K562 (cell line): Measurements from ENCODE around the gene DTNBP1. TPM values are rescaled to one million over a fixed set of nuclear protein-coding genes. Genes with fewer than 3 reads are reported as not detected.

ENCODE experiments used
- ATAC-seq: fragments of 200-7000 bp; cut with Tn5 transposase; 3 replicates; pipeline ENCODE4 v1.9.1; 2020; ENCODE audit warnings: moderate library complexity
- BruUV-seq: library from RNA; stranded (reverse); fragments of 400-500 nt; replicated peaks from 2 replicates; lab custom pipeline; 2021; lab: Mats Ljungman, UMichigan
- CTCF ChIA-PET: fragments of 300-600 bp; formaldehyde crosslinking; extraction: SDS; loops from one replicate; lab custom pipeline; 2021; ENCODE audit warnings: low intra/inter-chr PET ratio; lab: Yijun Ruan, JAX
- POLR2A ChIA-PET: fragments of 300-600, 350-650 bp; sonication (Branson Sonifier 250); formaldehyde crosslinking; extraction: SDS; loops from one replicate; lab custom pipeline; 2021; ENCODE audit warnings: antibody characterized with exemption, inconsistent platforms; lab: Yijun Ruan, JAX
- DNase-seq, 4 experiments: peaks; one replicate each; pipeline versions ENCODE4 v3.0.0 to v3.0.0-alpha.2; 2011 to 2018; ENCODE audit warnings: low spot score in 3 of 4, mixed read lengths in 3 of 4; ENCODE audit errors: extremely low read depth in 1 of 4
- FAIRE-seq: peaks from 2 replicates; lab custom pipeline; 2011; peaks lifted over from hg19 to GRCh38; lab: Jason Lieb, UNC
- H2AFZ ChIP-seq: 2 replicates; pipeline ENCODE4 v1.6.0; 2011; ENCODE audit warnings: low read depth, low read length, control low read depth, inconsistent platforms
- H3K27ac ChIP-seq: fragments of 200-600 bp; 3 replicates; pipeline ENCODE4 v1.8.0; 2011; ENCODE audit warnings: low read depth, mild to moderate bottlenecking, control low read depth, inconsistent platforms, low read length, moderate library complexity, mixed read lengths; ENCODE audit errors: extremely low read depth
- H3K27me3 ChIP-seq, 2 experiments: fragments of 300-600 bp in 1 of 2; 2 replicates in 1 of 2; 3 replicates in 1 of 2; pipeline versions ENCODE4 v1.6.0 to v1.8.0; 2011; ENCODE audit warnings: inconsistent platforms in 2 of 2, low read length in 2 of 2, mild to moderate bottlenecking in 1 of 2, mixed read lengths in 1 of 2, moderate library complexity in 1 of 2; ENCODE audit not compliant: control insufficient read depth in 2 of 2, insufficient read depth in 2 of 2
- H3K36me3 ChIP-seq: fragments of 300-600 bp; 3 replicates; pipeline ENCODE4 v1.8.0; 2011; ENCODE audit warnings: mild to moderate bottlenecking, low read length, inconsistent platforms; ENCODE audit not compliant: control insufficient read depth, insufficient read depth
- H3K4me1 ChIP-seq, 2 experiments: fragments of 200-600 bp in 1 of 2; replicated peaks in 1 of 2; 2 replicates in 1 of 2; 3 replicates in 1 of 2; pipeline versions ENCODE4 v1.5.1 to v1.8.0; 2011; ENCODE audit warnings: inconsistent platforms in 2 of 2, low read length in 2 of 2, mild to moderate bottlenecking in 1 of 2, mixed read lengths in 1 of 2, moderate library complexity in 1 of 2; ENCODE audit not compliant: control insufficient read depth in 2 of 2, insufficient read depth in 2 of 2
- H3K4me2 ChIP-seq: 2 replicates; pipeline ENCODE4 v1.6.1; 2011; ENCODE audit warnings: low read length, control low read depth, inconsistent platforms, mixed read lengths; ENCODE audit not compliant: insufficient read depth
- H3K4me3 ChIP-seq: fragments of 200-600 bp; sonication (generic), shearing (Covaris generic); 2 replicates; pipeline ENCODE4 v1.5.1; 2016; ENCODE audit warnings: control low read depth, inconsistent platforms
- H3K79me2 ChIP-seq: fragments of 200-600 bp; 3 replicates; pipeline ENCODE4 v1.8.0; 2011; ENCODE audit warnings: low read length, inconsistent platforms; ENCODE audit not compliant: control insufficient read depth, insufficient read depth
- H3K9ac ChIP-seq, 2 experiments: 2 replicates each; pipeline versions ENCODE4 v1.6.0 to v1.6.1; 2011; ENCODE audit warnings: low read depth in 2 of 2, low read length in 2 of 2, control low read depth in 1 of 2, inconsistent platforms in 1 of 2, mild to moderate bottlenecking in 1 of 2, mixed read lengths in 1 of 2; ENCODE audit not compliant: insufficient read depth in 1 of 2
- H3K9me1 ChIP-seq: one replicate; pipeline ENCODE4 v1.6.0; 2011; ENCODE audit warnings: inconsistent platforms, mild to moderate bottlenecking, low read length, moderate library complexity; ENCODE audit not compliant: control insufficient read depth, insufficient read depth
- H3K9me3 ChIP-seq: replicated peaks from 2 replicates; pipeline ENCODE4 v1.5.1; 2011; ENCODE audit warnings: low read depth, low read length, inconsistent platforms; ENCODE audit not compliant: control insufficient read depth, insufficient read depth
- H4K20me1 ChIP-seq: replicated peaks from 2 replicates; pipeline ENCODE4 v1.6.1; 2011; ENCODE audit warnings: low read length, inconsistent platforms, mixed read lengths; ENCODE audit not compliant: control insufficient read depth, insufficient read depth
- E2F1 ChIP-seq: sonication (generic); formaldehyde crosslinking; IDR thresholded peaks from 2 replicates; pipeline ENCODE4 v1.8.1; 2023; ENCODE audit warnings: mild to moderate bottlenecking, missing genetic modification reagents, moderate library complexity
- LARP7 ChIP-seq: fragments of 450-650 bp; IDR thresholded peaks from 2 replicates; pipeline ENCODE4 v1.6.1; 2016
- POLR2G ChIP-seq: fragments of 200-400 bp; formaldehyde crosslinking; IDR thresholded peaks from 2 replicates; pipeline ENCODE4 v1.6.1; 2017; ENCODE audit warnings: low read depth, mild to moderate bottlenecking, antibody characterized with exemption, low read length, moderate library complexity
- SNRNP70 ChIP-seq: fragments of 200-400 bp; formaldehyde crosslinking; optimal IDR thresholded peaks from 2 replicates; pipeline ENCODE3; 2017; ENCODE audit warnings: low read depth, low read length
- ZNF263 ChIP-seq: sonication (generic); formaldehyde crosslinking; IDR thresholded peaks from 2 replicates; pipeline ENCODE4 v1.8.0; 2022; ENCODE audit warnings: mild to moderate bottlenecking, missing genetic modification reagents, borderline replicate concordance
- WGBS: fragments of 100-300 bp; shearing (Covaris generic); methylation state at CpG from one replicate; pipeline ENCODE4 v1.1.6; 2016; ENCODE audit warnings: low coverage, mixed read lengths; ENCODE audit not compliant: insufficient coverage; ENCODE audit errors: missing lambda C conversion rate; 5-methylcytosine and 5-hydroxymethylcytosine counted together
- in situ Hi-C: fragments of 300-500 bp; cut with MboI; formaldehyde crosslinking; loops from 4 replicates; pipeline ENCODE4 v1.15.0; 2018; ENCODE audit warnings: inconsistent platforms, mixed read lengths
- intact Hi-C: fragments of 100-400 bp; cut with micrococcal nuclease; formaldehyde crosslinking; loops from 2 replicates; pipeline ENCODE4 v1.14.2; 2022
- polyA plus RNA-seq, 8 experiments: library from polyadenylated mRNA; depleted of rRNA in 4 of 8; stranded (reverse) in 5 of 8; unstranded in 3 of 8; fragments of >200 nt; fragmentation: Nextera tagmentation in 2 of 8; fragmentation: Illumina TruSeq in 1 of 8; extraction: Ambion mirVana in 2 of 8; extraction: Trizol in 1 of 8; gene quantifications; 2 replicates each; pipeline versions ENCODE4 v1.2.1 to v1.2.3, GENCODE V29; 2011 to 2014; ENCODE audit warnings: inconsistent platforms in 1 of 8, missing spikeins in 1 of 8
- total RNA-seq, 7 experiments: library from RNA; depleted of rRNA in 6 of 7; stranded (reverse); fragments of >200 nt in 6 of 7; fragmentation: Illumina TruSeq in 2 of 7; extraction: Trizol in 2 of 7; gene quantifications; 2 replicates each; pipeline versions ENCODE4 v1.2.1 to v1.2.3, GENCODE V29; 2011 to 2021; ENCODE audit warnings: low replicate concordance in 1 of 7
- TF ChIP-seq, protein P1 (sequence below), 3 experiments: fragments of 200-800 bp in 1 of 3; sonication (Bioruptor generic) in 1 of 3; sonication (generic) in 1 of 3; formaldehyde crosslinking in 1 of 3; IDR thresholded peaks; 2 replicates each; pipeline versions ENCODE4 v1.6.1 to v1.8.0; 2016 to 2022; ENCODE audit warnings: mild to moderate bottlenecking in 2 of 3, missing compliant biosample characterization in 2 of 3, missing genetic modification characterization in 2 of 3, missing genetic modification reagents in 1 of 3
- TF ChIP-seq, protein P2 (sequence below): sonication (generic); formaldehyde crosslinking; IDR thresholded peaks from 2 replicates; pipeline ENCODE4 v1.8.1; 2023; ENCODE audit warnings: mild to moderate bottlenecking, missing genetic modification reagents

DTNBP1 gene
- total and polyA plus RNA-seq, 9 of the 15 experiments (the other 6 are each of a cell fraction or from before 2014, with no cell fraction given) = 16.7 to 54.5 (median 21.4) TPM

- in situ Hi-C loops = no loop called here
- ATAC-seq (no peak), DNase-seq (no peak), FAIRE-seq (no peak)
- Histone ChIP-seq H2AFZ (no peak overlapping the region), H4K20me1 (peaks cover under 1% of the 10 kb centered on the region; the same call in 1 of the 2 replicates), H3K9me1 (no peaks in the 10 kb centered on the region), H3K79me2 (0 out of 3 replicates have a peak, but pooled peaks cover 3% of the 10 kb centered on the region), H3K36me3 (peaks cover 67% of the 10 kb centered on the region), H3K4me2 (no peak overlapping the region), H3K27me3 (no peaks in the 10 kb centered on the region), H3K4me3 (no peak overlapping the region), H3K4me1 (peaks cover 0 to 8% of the 10 kb centered on the region in 2 experiments; a peak in 3 of 5 replicates), H3K9ac (no peak overlapping the region), H3K9me3 (no peaks in the 10 kb centered on the region), H3K27ac (no peak overlapping the region)
- intact Hi-C loops = no loop called here
- ChIA-PET POLR2A (interaction anchor here (0.6 kb wide), 2 partner anchors 874 to 957 kb away, joined by 3 read pairs; no protein-coding TSS in a partner anchor), CTCF (no interaction called here)
- TSS peak; percentile 9 for BruUV-seq
- TF ChIP-seq LARP7 (no peak), ZNF263 (CRISPR knock-in tag) (no peak), SNRNP70 (no peak), POLR2G (0 out of 2 replicates have a peak, but pooled peaks have one; percentile 26), E2F1 (CRISPR knock-in tag) (no peak)
- TF ChIP-seq, protein P1, sequence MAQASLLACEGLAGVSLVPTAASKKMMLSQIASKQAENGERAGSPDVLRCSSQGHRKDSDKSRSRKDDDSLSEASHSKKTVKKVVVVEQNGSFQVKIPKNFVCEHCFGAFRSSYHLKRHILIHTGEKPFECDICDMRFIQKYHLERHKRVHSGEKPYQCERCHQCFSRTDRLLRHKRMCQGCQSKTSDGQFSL (CRISPR knock-in tag; IDR thresholded peaks at IDR 0.05) = no peak
- TF ChIP-seq, protein P1 (tag; IDR thresholded peaks at IDR 0.05) = 0 out of 4 replicates have a peak, but pooled peaks of 1 of the 2 experiments have one; percentile 23
- TF ChIP-seq, protein P2, sequence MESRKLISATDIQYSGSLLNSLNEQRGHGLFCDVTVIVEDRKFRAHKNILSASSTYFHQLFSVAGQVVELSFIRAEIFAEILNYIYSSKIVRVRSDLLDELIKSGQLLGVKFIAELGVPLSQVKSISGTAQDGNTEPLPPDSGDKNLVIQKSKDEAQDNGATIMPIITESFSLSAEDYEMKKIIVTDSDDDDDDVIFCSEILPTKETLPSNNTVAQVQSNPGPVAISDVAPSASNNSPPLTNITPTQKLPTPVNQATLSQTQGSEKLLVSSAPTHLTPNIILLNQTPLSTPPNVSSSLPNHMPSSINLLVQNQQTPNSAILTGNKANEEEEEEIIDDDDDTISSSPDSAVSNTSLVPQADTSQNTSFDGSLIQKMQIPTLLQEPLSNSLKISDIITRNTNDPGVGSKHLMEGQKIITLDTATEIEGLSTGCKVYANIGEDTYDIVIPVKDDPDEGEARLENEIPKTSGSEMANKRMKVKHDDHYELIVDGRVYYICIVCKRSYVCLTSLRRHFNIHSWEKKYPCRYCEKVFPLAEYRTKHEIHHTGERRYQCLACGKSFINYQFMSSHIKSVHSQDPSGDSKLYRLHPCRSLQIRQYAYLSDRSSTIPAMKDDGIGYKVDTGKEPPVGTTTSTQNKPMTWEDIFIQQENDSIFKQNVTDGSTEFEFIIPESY (CRISPR knock-in tag) = peak; percentile 81
- 98% methylated on average over 46 of the region's 60 CpGs for WGBS
Observed at GRCh38 chr6:15496345-15497131, 166.3 kb downstream of the DTNBP1 start.
